ENCODE measurements around the gene SRC.

Gene SRC

GRCh38 chr20:37380864-37381579 is 35.1 kb downstream of the SRC start:
- no peak for TF ChIP-seq ZNF274 (IDR thresholded peaks at IDR 0.05; ENCODE audit: low read depth, low read length)

GRCh38 chr20:37381621-37382471 is 35.9 kb downstream of the SRC start:
- no peak overlapping the region for H3K4me3 ChIP-seq (ENCODE audit: low read length)
- TF ChIP-seq ZNF274 (IDR thresholded peaks at IDR 0.05; ENCODE audit: low read depth, low read length) = no peak

More at GRCh38 chr20:37380864-37381579, 35.1 kb downstream of the SRC start:
- no peak overlapping the region for H3K4me3 ChIP-seq (ENCODE audit: low read length)

DNA sequence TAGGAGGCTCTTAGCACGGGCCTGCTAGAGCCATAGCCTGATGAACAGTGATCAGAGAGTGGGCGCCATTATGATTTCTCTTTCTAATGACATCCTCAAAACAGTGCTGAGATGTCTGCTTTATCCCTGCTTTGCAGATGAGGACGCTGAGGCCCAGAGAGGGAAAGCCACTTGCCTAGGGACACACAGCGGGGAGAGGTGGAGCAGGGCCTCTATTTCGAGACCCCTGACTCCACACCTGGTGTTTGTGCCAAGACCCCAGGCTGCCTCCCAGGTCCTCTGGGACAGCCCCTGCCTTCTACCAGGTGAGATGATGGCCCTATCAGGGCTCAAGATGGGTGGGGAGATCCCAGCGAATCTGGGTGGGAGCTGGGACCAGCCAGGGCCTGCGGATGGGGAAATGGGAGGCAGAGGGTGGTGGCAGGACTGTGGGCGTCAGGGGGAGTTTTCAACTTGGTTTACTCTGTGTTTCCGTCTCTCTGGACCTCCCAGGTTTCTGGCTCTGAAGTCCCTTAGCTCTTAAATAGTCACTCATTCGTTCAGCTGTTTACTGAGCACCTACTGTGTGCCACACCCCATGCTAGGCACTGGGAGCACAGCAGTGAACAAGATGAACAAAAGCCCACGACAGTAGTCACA is 36.7 kb downstream of the SRC start:
- no peak overlapping the region for H3K4me3 ChIP-seq (ENCODE audit: low read length)
- no peak for TF ChIP-seq ZNF274 (IDR thresholded peaks at IDR 0.05; ENCODE audit: low read depth, low read length)

GRCh38 chr20:37383229-37383989 is 37.5 kb downstream of the SRC start:
- H3K4me3 ChIP-seq (ENCODE audit: low read length) = no peak overlapping the region
- TF ChIP-seq ZNF274 (IDR thresholded peaks at IDR 0.05; ENCODE audit: low read depth, low read length) = no peak

DNA sequence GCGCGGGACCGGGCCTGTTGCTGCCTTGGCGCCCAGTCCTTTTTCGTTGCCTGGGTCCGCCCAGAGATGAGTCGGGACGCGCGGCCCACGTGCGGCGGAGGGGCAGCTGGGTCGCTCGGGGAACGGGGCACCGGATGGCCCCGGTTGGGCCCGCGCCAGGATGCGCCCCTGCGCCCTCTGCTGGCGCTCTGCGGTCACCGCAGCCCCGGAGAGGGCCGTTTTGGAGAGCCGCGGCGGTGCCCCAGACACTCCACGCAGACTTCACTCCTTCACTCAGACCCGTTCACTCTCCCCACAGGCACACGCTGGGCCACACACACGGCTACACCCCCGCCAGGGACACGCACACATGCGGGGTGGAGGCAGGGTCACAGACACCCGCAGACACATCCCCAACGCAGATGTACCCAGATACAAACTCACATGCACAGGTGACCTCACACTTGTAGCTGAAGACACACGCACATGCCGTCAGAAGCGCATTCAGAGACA is 38.8 kb downstream of the SRC start:
- H3K4me3 ChIP-seq (ENCODE audit: low read length) = no peak overlapping the region; the same call in 1 of the 2 replicates
- no peak for TF ChIP-seq ZNF274 (IDR thresholded peaks at IDR 0.05; ENCODE audit: low read depth, low read length)

DNA sequence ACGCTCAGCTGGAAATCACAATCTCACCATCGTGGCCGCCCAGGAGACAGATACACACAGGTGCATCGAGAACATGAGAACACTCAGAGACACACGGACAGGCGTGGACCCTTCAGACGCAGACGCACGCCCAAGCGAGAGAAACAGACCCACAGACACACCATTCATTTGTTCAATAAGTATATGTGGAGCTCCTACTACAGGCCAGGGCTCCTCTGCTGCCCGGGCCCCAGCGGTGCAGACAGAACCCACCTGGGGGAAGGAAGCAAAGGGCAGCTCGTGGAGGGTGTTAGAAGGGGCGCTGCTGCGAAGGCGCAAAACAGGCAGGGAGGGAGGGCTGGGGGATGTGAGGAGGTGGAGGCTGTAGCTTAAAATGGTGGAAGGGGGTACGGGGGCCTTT is 39.2 kb downstream of the SRC start:
- no peak overlapping the region for H3K4me3 ChIP-seq (ENCODE audit: low read length)
- TF ChIP-seq ZNF274 (IDR thresholded peaks at IDR 0.05; ENCODE audit: low read depth, low read length) = no peak

GRCh38 chr20:37385659-37386504 is 39.9 kb downstream of the SRC start:
- TF ChIP-seq ZNF274 (IDR thresholded peaks at IDR 0.05; ENCODE audit: low read depth, low read length) = no peak
- H3K4me3 ChIP-seq (ENCODE audit: low read length) = no peak overlapping the region

GRCh38 chr20:37386505-37387251 is 40.7 kb downstream of the SRC start:
- no peak for TF ChIP-seq ZNF274 (IDR thresholded peaks at IDR 0.05; ENCODE audit: low read depth, low read length)

GRCh38 chr20:37387519-37388269 is 41.8 kb downstream of the SRC start:
- H3K4me3 ChIP-seq (ENCODE audit: low read length) = no peak overlapping the region
- TF ChIP-seq ZNF274 (IDR thresholded peaks at IDR 0.05; ENCODE audit: low read depth, low read length) = no peak

More at GRCh38 chr20:37386505-37387251, 40.7 kb downstream of the SRC start:
- no peak overlapping the region for H3K4me3 ChIP-seq (ENCODE audit: low read length)

- no peak for TF ChIP-seq ZNF274 (IDR thresholded peaks at IDR 0.05; ENCODE audit: low read depth, low read length)
- H3K4me3 ChIP-seq (ENCODE audit: low read length) = no peak overlapping the region
These were observed 42.9 kb downstream of the SRC start for GRCh38 chr20:37388831-37389230.

DNA sequence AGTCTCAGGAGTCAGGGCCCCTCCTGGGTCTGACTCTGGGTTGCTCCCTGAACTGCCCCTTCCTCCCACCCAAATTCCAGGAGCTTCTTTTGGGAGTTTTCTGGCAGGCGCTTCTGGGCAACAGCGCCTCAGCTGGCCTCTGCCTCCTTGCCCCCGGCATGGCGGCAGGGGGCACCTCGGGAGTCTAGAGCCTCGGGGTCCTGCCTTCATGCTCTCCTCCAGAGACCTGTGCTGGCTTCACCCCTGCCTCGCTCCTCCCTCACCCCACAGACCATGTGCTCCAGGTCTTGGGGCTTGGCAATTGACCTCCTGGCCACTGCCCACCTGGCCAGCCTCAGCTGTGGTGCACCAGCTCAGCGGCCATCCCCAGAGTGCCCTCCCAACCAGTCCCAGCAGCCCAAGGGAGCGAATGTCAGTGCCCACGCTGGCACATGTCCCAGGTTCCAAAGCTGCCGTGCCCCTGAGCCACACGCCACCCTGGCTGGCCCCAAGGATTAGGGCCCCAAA is 43.4 kb downstream of the SRC start:
- H3K4me3 ChIP-seq (ENCODE audit: low read length) = no peak overlapping the region
- TF ChIP-seq ZNF274 (IDR thresholded peaks at IDR 0.05; ENCODE audit: low read depth, low read length) = no peak
